Cardiac septum (tissue), 1 donor: ENCODE data around the gene CCDC43. TPM values are rescaled to one million over a fixed set of nuclear protein-coding genes. Genes with fewer than 3 reads are reported as not detected.
"Not testable (repeated sequence)": the region's sequence is repeated elsewhere in the genome, so short reads cannot be mapped to it uniquely, and the experiment has no call there.

ENCODE experiments used
- DNase-seq: peaks from one replicate; pipeline ENCODE4 v3.0.0-alpha.2; 2020; ENCODE audit warnings: low spot score
- intact Hi-C: fragments of 100-400 bp; cut with DNase I; formaldehyde crosslinking; loops from one replicate; pipeline ENCODE4 v1.14.0; 2022
- total RNA-seq: library from RNA; stranded (reverse); fragmentation: NEBNext Ultra II Directional; extraction: Animal tissue kit (Norgen Biotek cat#: 25700); gene quantifications from one replicate; pipeline ENCODE4 v1.2.1, GENCODE V29; 2021
- donor health status: DM: no; HTN: no; CAD: no.

Gene CCDC43
- total RNA-seq, 1 donor from 2014 or later: 25.5 TPM

- intact Hi-C loops: loop anchor here (10.0 kb wide), 1 partner anchor 142 kb away; no protein-coding TSS in a partner anchor
- DNase-seq: no peak
Measured at GRCh38 chr17:44677136-44677535, 12.4 kb downstream of the CCDC43 start.

- intact Hi-C loops: loop anchor here (10.0 kb wide), 1 partner anchor 139 kb away; no protein-coding TSS in a partner anchor
- DNase-seq: no peak
Measured at GRCh38 chr17:44673893-44674292, 15.7 kb downstream of the CCDC43 start.

GRCh38 chr17:44672479-44673093, 17.0 kb downstream of the CCDC43 start:
- DNase-seq: no peak
- intact Hi-C loops: loop anchor here (10.0 kb wide), 1 partner anchor 138 kb away; no protein-coding TSS in a partner anchor

GRCh38 chr17:44666006-44666405, 23.6 kb downstream of the CCDC43 start:
- DNase-seq: no peak
- intact Hi-C loops: no loop called here

GRCh38 chr17:44664867-44665266, 24.7 kb downstream of the CCDC43 start:
- DNase-seq: no peak
- intact Hi-C loops: no loop called here

GRCh38 chr17:44663095-44663494, 26.5 kb downstream of the CCDC43 start:
- no peak for DNase-seq
- intact Hi-C loops: no loop called here

GRCh38 chr17:44661835-44662234, 27.7 kb downstream of the CCDC43 start:
- no peak for DNase-seq
- intact Hi-C loops: no loop called here

GRCh38 chr17:44655983-44656710, 33.4 kb downstream of the CCDC43 start, which contains the start of gene MEIOC:
Gene MEIOC (plus strand): TSS chr17:44656468. CDS start chr17:44656614, 146 bp downstream.
- intact Hi-C loops: no loop called here
- DNase-seq: no peak

GRCh38 chr17:44653954-44654353, 35.6 kb downstream of the CCDC43 start:
- intact Hi-C loops: no loop called here
- DNase-seq: no peak

GRCh38 chr17:44653384-44653783, 36.2 kb downstream of the CCDC43 start:
- DNase-seq: no peak
- intact Hi-C loops: no loop called here

- DNase-seq: no peak
- intact Hi-C loops: no loop called here
Measured at GRCh38 chr17:44652727-44653126, 36.8 kb downstream of the CCDC43 start.

- intact Hi-C loops: no loop called here
- no peak for DNase-seq
Measured at GRCh38 chr17:44651228-44651627, 38.3 kb downstream of the CCDC43 start.

GRCh38 chr17:44648963-44649362, 40.6 kb downstream of the CCDC43 start:
- intact Hi-C loops: no loop called here
- no peak for DNase-seq

- intact Hi-C loops: no loop called here
- no peak for DNase-seq
Measured at GRCh38 chr17:44647736-44648135, 41.8 kb downstream of the CCDC43 start.

GRCh38 chr17:44646280-44646679, 43.3 kb downstream of the CCDC43 start:
- intact Hi-C loops: no loop called here
- DNase-seq: no peak

GRCh38 chr17:44645341-44645740, 44.2 kb downstream of the CCDC43 start:
- intact Hi-C loops: no loop called here
- DNase-seq: no peak

- no peak for DNase-seq
- intact Hi-C loops: no loop called here
Measured at GRCh38 chr17:44642834-44643233, 46.7 kb downstream of the CCDC43 start.

GRCh38 chr17:44637066-44637465, 52.5 kb downstream of the CCDC43 start:
- DNase-seq: no peak
- intact Hi-C loops: no loop called here

GRCh38 chr17:44636562-44636961, 53.0 kb downstream of the CCDC43 start:
- intact Hi-C loops: no loop called here
- no peak for DNase-seq

- intact Hi-C loops: loop anchor here (2.0 kb wide), 1 partner anchor 100 kb away; no protein-coding TSS in a partner anchor
- not testable (repeated sequence) for DNase-seq
Measured at GRCh38 chr17:44634401-44634800, 55.2 kb downstream of the CCDC43 start.

GRCh38 chr17:44633998-44634397, 55.6 kb downstream of the CCDC43 start:
- no peak for DNase-seq
- intact Hi-C loops: loop anchor here (2.0 kb wide), 1 partner anchor 99 kb away; no protein-coding TSS in a partner anchor
